Nephron (organoid): ENCODE measurements around the gene STKLD1.

Experiments used
- H3K27ac Mint-ChIP-seq, 3 experiments: 2 replicates each; pipeline ENCODE4 v1.8.0; 2020; ENCODE audit warnings: mixed read lengths in 3 of 3, mild to moderate bottlenecking in 2 of 3, moderate library complexity in 1 of 3
- H3K27me3 Mint-ChIP-seq: 2 replicates; pipeline ENCODE4 v1.8.0; 2021; ENCODE audit warnings: low read depth, mild to moderate bottlenecking, moderate library complexity, mixed read lengths
- H3K36me3 Mint-ChIP-seq: 2 replicates; pipeline ENCODE4 v1.8.0; 2020; ENCODE audit warnings: low read depth, mixed read lengths
- H3K4me1 Mint-ChIP-seq: 2 replicates; pipeline ENCODE4 v1.8.0; 2020; ENCODE audit warnings: mixed read lengths
- H3K4me3 Mint-ChIP-seq, 3 experiments: 2 replicates each; pipeline ENCODE4 v1.8.0; 2020; ENCODE audit warnings: mild to moderate bottlenecking in 3 of 3, mixed read lengths in 3 of 3, moderate library complexity in 2 of 3
- H3K9me3 Mint-ChIP-seq: 2 replicates; pipeline ENCODE4 v1.8.0; 2020; ENCODE audit warnings: mixed read lengths
- CTCF ChIP-seq, 3 experiments: fragments of 200-600 bp; sonication (generic); IDR thresholded peaks; one replicate each; pipeline ENCODE4 v1.5.0; 2021; ENCODE audit warnings: antibody characterized with exemption in 3 of 3; ENCODE audit not compliant: unreplicated experiment in 3 of 3

The STKLD1 gene

GRCh38 chr9:133437753-133438531 lies 61.8 kb downstream of the STKLD1 start:
- Mint-ChIP-seq H3K4me1 (no peaks in the 10 kb centered on the region), H3K27me3 (no peaks in the 10 kb centered on the region), H3K9me3 (no peaks in the 10 kb centered on the region), H3K36me3 (no peaks in the 10 kb centered on the region), H3K27ac (no peak overlapping the region), H3K4me3 (no peak overlapping the region)
- no peak for TF ChIP-seq CTCF (IDR thresholded peaks at IDR 0.05; ENCODE audit: unreplicated experiment in 3 of 3)

GRCh38 chr9:133439337-133439736 lies 63.2 kb downstream of the STKLD1 start:
- Mint-ChIP-seq H3K4me1 (no peaks in the 10 kb centered on the region), H3K27ac (no peak overlapping the region), H3K36me3 (no peaks in the 10 kb centered on the region), H3K9me3 (no peaks in the 10 kb centered on the region), H3K4me3 (no peak overlapping the region), H3K27me3 (no peaks in the 10 kb centered on the region)
- no peak for TF ChIP-seq CTCF (IDR thresholded peaks at IDR 0.05; ENCODE audit: unreplicated experiment in 3 of 3)

- no peaks in the 10 kb centered on the region for H3K4me1 Mint-ChIP-seq
- no peaks in the 10 kb centered on the region for H3K27me3 Mint-ChIP-seq
- no peaks in the 10 kb centered on the region for H3K36me3 Mint-ChIP-seq
- H3K4me3 Mint-ChIP-seq: no peak overlapping the region
- H3K9me3 Mint-ChIP-seq: no peaks in the 10 kb centered on the region
- no peak for TF ChIP-seq CTCF (IDR thresholded peaks at IDR 0.05; ENCODE audit: unreplicated experiment in 3 of 3)
- H3K27ac Mint-ChIP-seq: no peak overlapping the region
Observed at GRCh38 chr9:133440874-133441273, 64.7 kb downstream of the STKLD1 start.

GRCh38 chr9:133441571-133441970 lies 65.4 kb downstream of the STKLD1 start:
- no peaks in the 10 kb centered on the region for H3K9me3 Mint-ChIP-seq

GRCh38 chr9:133443248-133443647 lies 67.1 kb downstream of the STKLD1 start:
- Mint-ChIP-seq H3K36me3 (no peaks in the 10 kb centered on the region), H3K27ac (no peak overlapping the region), H3K9me3 (no peaks in the 10 kb centered on the region), H3K4me3 (no peak overlapping the region), H3K4me1 (no peaks in the 10 kb centered on the region), H3K27me3 (peaks cover 5% of the 10 kb centered on the region)
- no peak for TF ChIP-seq CTCF (IDR thresholded peaks at IDR 0.05; ENCODE audit: unreplicated experiment in 3 of 3)

More at GRCh38 chr9:133441571-133441970, 65.4 kb downstream of the STKLD1 start:
- Mint-ChIP-seq H3K4me1 (no peaks in the 10 kb centered on the region), H3K36me3 (no peaks in the 10 kb centered on the region), H3K27ac (no peak overlapping the region), H3K27me3 (no peaks in the 10 kb centered on the region), H3K4me3 (no peak overlapping the region)
- no peak for TF ChIP-seq CTCF (IDR thresholded peaks at IDR 0.05; ENCODE audit: unreplicated experiment in 3 of 3)

GRCh38 chr9:133443982-133444381 lies 67.8 kb downstream of the STKLD1 start:
- Mint-ChIP-seq H3K27ac (no peak overlapping the region), H3K36me3 (no peaks in the 10 kb centered on the region), H3K27me3 (peaks cover 5% of the 10 kb centered on the region), H3K4me1 (no peaks in the 10 kb centered on the region), H3K4me3 (no peak overlapping the region), H3K9me3 (no peaks in the 10 kb centered on the region)
- no peak for TF ChIP-seq CTCF (IDR thresholded peaks at IDR 0.05; ENCODE audit: unreplicated experiment in 3 of 3)
